ENCODE measurements around the gene SLA2. TPM values are rescaled to one million over a fixed set of nuclear protein-coding genes. Genes with fewer than 3 reads are reported as not detected.

The SLA2 gene
- total RNA-seq, 4 donors from 2014 or later, result 2.8 to 5.0 (median 3.6) TPM

DNA sequence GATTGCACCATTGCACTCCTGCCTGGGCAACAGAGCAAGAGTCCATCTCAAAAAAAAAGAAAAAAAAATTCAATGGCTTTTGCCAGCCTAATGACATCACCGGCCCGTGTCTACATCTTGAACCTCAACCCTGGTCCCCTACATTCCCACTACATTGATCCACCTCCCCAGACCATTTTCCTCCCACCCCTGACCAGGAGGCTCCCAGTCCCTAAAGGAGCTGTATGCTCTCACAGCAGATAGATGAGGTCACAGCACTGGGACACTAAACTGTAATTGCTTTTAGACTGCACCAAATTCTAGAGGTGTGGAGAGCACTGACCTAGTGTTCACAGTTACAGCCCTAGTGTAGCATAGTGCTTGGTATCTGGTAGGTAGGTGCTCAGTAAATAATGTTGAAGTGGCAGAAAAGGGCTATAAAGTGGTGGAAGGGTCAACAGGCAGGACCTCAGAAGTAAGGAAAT is 61.9 kb downstream of the SLA2 start:
- H3K36me3 ChIP-seq, result peaks cover 0 to 23% (median 0%) of the 10 kb centered on the region in 3 donors
- H3K4me1 ChIP-seq, result no peaks in the 10 kb centered on the region
- H3K27me3 ChIP-seq, result no peaks in the 10 kb centered on the region
- no peak for DNase-seq
- H3K4me3 ChIP-seq, result no peak overlapping the region
- TF ChIP-seq, protein P1, sequence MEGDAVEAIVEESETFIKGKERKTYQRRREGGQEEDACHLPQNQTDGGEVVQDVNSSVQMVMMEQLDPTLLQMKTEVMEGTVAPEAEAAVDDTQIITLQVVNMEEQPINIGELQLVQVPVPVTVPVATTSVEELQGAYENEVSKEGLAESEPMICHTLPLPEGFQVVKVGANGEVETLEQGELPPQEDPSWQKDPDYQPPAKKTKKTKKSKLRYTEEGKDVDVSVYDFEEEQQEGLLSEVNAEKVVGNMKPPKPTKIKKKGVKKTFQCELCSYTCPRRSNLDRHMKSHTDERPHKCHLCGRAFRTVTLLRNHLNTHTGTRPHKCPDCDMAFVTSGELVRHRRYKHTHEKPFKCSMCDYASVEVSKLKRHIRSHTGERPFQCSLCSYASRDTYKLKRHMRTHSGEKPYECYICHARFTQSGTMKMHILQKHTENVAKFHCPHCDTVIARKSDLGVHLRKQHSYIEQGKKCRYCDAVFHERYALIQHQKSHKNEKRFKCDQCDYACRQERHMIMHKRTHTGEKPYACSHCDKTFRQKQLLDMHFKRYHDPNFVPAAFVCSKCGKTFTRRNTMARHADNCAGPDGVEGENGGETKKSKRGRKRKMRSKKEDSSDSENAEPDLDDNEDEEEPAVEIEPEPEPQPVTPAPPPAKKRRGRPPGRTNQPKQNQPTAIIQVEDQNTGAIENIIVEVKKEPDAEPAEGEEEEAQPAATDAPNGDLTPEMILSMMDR (IDR thresholded peaks at IDR 0.05), result no peak
- no peak for TF ChIP-seq POLR2A (IDR thresholded peaks at IDR 0.05)
- H3K27ac ChIP-seq, result no peak overlapping the region
- H3K9me3 ChIP-seq, result no peaks in the 10 kb centered on the region

DNA sequence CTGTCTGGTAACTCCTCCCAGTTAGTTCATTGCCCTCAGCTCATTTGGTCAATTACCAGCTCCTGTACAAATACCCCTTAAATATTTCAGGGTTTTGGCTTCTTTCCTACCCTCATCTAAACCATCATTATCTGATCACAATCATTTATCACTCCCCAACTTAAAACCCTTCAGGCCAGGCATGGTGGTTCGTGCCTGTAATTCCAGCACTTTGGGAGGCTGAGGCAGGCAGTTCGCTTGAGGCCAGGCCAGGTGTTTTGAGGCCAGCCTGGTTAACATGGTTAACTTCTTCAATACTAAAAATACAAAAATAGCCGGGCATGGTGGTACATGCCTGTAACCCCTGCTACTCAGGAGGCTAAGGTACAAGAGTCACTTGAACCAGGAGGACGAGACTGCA is 63.2 kb downstream of the SLA2 start:
- H3K4me3 ChIP-seq, result no peak overlapping the region
- no peaks in the 10 kb centered on the region for H3K4me1 ChIP-seq
- no peaks in the 10 kb centered on the region for H3K9me3 ChIP-seq
- H3K27ac ChIP-seq, result no peak overlapping the region
- H3K36me3 ChIP-seq, result peaks cover 0 to 28% (median 0%) of the 10 kb centered on the region in 3 donors
- DNase-seq, result no peak
- no peaks in the 10 kb centered on the region for H3K27me3 ChIP-seq
- TF ChIP-seq, protein P1 (IDR thresholded peaks at IDR 0.05), result no peak
- no peak for TF ChIP-seq POLR2A (IDR thresholded peaks at IDR 0.05)

DNA sequence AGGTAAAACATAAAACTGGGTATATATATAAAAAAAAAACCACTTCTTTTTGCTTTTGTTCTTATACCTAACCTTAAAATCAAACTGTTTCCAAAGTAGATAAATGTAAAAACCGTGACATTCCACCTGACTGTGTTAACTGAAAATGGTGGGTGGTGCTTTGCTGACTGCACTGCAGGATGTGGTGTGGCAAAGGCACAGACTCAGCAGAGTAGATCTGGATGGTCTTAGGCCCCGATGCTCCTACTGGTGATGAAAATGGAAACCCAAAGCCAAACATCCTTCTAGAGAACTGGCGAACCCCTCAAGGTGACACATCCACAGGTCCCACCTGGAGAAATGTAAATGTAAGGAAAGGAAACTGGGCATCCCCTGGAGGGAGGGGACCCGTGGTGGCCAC is 63.7 kb downstream of the SLA2 start:
- H3K4me1 ChIP-seq, result no peaks in the 10 kb centered on the region
- no peak overlapping the region for H3K4me3 ChIP-seq
- no peaks in the 10 kb centered on the region for H3K9me3 ChIP-seq
- no peak for DNase-seq
- TF ChIP-seq, protein P1 (IDR thresholded peaks at IDR 0.05), result no peak
- no peak for TF ChIP-seq POLR2A (IDR thresholded peaks at IDR 0.05)
- peaks cover 0 to 28% (median 0%) of the 10 kb centered on the region in 3 donors for H3K36me3 ChIP-seq
- H3K27me3 ChIP-seq, result no peaks in the 10 kb centered on the region
- no peak overlapping the region for H3K27ac ChIP-seq

DNA sequence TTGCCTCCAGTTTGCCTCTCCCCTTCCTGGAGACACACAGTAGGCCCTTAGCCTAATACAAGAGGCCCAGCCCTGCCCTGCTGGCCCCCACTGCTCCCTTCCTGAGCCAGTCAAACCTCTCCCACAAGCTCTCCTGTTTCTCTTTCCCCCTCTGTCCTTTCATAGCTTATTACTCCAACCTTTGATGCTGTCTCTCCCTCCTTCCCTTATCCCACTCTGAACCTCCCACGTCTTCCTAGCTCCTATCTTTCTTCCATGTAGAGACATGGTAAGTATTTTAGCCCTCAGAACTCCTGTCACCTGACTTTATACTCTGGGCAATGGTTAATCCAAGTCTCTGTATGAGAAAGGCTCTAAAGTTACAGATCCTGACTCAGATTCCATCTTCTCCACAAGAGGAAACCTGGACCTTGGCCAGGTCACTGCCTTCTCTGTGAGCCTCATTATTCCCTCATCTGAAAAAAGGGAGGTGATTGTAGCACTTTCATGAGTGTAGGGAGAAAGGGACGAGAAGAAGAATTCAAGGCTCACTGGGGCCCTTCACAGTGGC is 65.9 kb downstream of the SLA2 start:
- TF ChIP-seq, protein P1 (IDR thresholded peaks at IDR 0.05), result no peak
- TF ChIP-seq POLR2A (IDR thresholded peaks at IDR 0.05), result no peak
- Histone ChIP-seq H3K27me3 (no peaks in the 10 kb centered on the region), H3K27ac (no peak overlapping the region), H3K4me1 (peaks cover 0 to 13% (median 2%) of the 10 kb centered on the region in 4 donors), H3K4me3 (no peak overlapping the region), H3K9me3 (no peaks in the 10 kb centered on the region), H3K36me3 (peaks cover 0 to 28% (median 0%) of the 10 kb centered on the region in 3 donors)
- no peak for DNase-seq

DNA sequence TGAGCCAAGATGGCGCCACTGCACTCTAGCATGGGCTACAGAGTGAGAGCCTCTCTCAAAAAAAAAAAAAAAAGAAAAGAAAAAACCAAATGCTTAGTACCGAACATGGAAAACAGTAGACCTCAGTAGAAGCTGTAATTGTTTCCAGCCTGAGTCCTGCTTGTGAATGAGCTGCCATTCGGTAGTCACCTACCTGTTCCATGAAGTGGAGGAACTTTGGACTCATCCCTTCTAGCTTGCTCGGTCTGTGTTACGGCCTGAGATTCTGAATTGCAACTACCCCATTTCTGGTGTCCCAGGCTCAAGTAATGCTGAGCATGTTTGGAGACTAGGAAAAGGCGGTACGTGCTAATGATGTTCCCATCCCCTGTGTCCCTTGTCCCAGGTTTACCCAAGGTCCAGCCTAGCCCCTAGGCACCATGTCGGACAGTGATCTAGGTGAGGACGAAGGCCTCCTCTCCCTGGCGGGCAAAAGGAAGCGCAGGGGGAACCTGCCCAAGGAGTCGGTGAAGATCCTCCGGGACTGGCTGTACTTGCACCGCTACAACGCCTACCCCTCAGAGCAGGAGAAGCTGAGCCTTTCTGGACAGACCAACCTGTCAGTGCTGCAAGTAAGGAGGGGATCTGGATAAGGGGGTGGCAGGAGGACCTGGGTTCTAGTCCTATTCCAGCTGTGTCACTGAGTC is 67.5 kb downstream of the SLA2 start:
- Histone ChIP-seq H3K27ac (no peak overlapping the region), H3K36me3 (peaks cover 0 to 25% (median 0%) of the 10 kb centered on the region in 3 donors), H3K9me3 (peaks cover 0 to 2% (median 0%) of the 10 kb centered on the region in 4 donors), H3K27me3 (no peaks in the 10 kb centered on the region), H3K4me3 (no peak overlapping the region), H3K4me1 (peaks cover 0 to 22% (median 5%) of the 10 kb centered on the region in 4 donors)
- TF ChIP-seq, protein P1 (IDR thresholded peaks at IDR 0.05), result no peak
- no peak for TF ChIP-seq POLR2A (IDR thresholded peaks at IDR 0.05)
- DNase-seq, result no peak
